ENCODE data around the gene AKAP10.
"Not testable (repeated sequence)": the region's sequence is repeated elsewhere in the genome, so short reads cannot be mapped to it uniquely, and the experiment has no call there.

Gene AKAP10

DNA sequence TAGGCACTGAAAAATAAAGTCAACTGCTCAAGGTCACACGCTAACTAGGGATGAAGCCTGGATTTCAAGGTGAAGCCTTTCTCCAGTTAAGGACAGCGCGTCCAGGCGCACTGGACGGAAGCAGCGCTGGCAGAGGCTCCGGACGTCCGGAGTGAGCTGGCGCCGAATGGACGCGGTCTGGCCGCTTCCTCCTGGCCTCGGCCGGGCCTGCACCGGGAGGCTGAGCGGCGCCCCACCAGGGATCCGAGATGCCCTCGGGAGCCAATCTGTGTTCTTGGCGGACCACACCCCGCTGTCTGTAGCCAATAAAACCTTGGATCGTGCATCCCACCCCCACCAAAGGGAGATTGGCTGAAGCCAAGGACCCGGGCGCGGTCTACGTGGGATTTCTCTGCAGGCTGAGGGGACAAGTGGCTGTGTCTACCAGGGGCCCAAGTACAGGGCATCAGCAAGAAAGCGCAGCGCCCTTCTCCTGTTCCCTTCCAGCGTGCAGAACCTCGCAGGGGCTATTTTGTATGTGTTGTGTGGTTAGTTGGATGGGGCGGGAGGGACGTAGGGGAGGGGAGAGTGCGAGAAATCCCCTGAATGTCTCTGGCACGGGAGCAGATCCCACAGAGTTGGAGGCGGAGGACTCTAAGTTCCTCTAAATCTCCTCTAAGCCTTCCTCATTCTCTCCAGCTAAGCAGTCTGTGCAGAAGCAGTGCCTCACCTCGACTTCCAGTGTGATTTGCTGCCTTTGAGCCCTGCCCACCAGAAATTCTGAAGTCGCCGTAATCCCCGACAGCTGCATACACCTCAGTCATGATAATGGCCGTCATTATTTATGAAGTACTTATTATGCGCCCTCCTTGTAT, 2.5 kb upstream of the AKAP10 start:
- DNase-seq (ENCODE audit: low read depth) = no peak

DNA sequence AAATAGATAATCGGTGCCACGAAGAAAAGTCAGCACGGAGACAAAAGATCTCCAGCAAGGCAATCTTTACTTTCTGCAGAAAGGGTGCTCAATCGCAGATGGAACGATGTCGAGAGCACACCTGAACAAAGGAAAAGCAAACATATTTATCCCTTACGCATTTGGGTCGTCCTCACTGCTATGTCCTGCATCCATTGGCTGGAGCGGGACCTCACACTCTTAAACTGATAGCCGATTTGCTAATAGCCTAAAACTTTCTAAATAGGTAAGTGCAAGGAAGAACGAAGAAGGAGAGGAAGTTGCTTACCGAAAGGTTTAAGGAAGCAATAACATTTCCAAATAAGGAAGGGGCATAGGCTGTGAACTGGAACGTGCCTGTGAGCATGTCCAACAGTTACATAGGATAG, 1.2 kb upstream of the AKAP10 start:
- DNase-seq (ENCODE audit: low read depth) = no peak

DNA sequence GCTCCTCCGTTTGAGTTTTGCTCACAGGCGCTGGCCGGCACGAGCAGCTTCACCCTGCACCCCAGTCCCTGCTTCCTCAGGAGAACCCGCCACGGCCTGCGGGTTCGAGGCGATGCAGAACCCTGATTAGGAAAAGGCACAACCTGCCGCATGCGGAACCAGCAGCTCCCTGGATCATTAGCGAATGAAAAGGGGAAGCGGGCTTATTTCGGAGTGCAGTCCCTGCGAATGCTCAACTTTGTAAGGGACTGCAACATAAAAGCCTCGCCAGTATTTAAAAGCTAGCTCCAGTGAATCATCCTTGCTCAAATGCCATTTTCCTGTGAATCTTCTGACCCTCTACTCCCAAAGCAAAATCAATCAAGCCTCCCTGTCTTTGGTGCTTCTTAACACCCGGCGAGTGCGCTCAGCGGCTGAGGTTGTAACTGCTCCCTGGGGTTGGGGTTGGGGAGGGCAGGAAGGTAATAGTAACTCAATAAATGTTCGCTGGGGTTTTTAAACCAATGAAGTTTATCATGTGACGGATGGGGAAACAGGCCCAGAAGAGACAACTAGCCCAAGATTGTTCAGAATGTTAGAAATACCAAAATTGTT, 678 bp upstream of the AKAP10 start:
- no peak for DNase-seq (ENCODE audit: low read depth)

DNA sequence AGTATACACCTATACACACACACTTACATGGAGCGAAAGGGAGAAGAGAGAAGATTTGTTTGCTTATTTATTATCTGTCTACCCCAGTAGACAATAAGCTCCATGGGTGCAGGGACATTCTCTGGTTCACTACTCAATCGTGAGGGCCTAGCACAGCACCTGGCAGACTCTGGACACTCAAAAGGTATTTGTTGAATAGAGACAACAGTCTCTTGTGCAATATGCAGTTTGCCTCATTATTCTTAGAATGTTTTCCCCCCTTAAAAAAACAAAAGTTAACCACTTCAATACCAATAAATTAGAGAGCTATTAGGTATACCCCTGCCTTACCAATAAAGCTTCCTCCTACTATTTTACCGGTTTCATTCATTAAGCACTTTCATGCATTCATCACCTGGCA, 2.0 kb downstream of the AKAP10 start:
- no peak for DNase-seq (ENCODE audit: low read depth)

DNA sequence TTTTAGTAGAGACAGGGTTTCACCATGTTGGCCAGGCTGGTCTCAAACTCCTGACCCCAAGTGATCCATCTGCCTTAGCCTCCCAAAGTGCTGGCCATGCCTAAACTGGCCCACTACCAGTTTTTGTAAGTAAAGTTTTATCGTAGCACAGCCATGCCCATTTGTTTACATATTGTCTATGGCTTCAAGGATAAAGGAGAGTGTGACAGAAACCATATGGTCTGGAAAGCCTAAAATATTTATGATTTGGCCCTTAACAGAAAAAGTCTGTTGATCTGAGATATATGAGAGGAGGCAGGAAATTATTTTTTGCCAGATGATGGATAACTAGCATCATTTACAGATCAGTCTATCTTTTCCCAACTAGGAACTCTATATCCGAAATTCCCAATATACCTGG, 4.5 kb downstream of the AKAP10 start:
- no peak for DNase-seq (ENCODE audit: low read depth)

DNA sequence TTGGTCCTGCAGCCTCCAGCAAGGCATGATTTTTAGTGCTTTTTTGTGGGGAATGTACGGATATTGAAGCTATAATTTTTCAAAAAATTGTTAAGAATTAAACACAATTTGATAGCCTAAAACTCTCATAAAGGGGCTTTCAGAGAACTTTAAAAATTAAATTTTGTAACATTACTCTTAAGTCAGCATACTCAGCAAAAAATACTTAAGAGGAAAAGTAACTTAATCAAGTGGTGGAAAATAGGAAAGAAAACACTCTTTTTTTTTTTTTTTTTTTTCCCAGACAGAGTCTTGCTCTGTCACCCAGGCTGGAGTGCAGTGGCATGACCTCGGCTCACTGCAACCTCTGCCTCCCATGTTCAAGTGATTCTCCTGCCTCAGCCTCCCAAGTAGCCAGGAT, 14.7 kb downstream of the AKAP10 start:
- DNase-seq (ENCODE audit: low read depth) = not testable (repeated sequence)

DNA sequence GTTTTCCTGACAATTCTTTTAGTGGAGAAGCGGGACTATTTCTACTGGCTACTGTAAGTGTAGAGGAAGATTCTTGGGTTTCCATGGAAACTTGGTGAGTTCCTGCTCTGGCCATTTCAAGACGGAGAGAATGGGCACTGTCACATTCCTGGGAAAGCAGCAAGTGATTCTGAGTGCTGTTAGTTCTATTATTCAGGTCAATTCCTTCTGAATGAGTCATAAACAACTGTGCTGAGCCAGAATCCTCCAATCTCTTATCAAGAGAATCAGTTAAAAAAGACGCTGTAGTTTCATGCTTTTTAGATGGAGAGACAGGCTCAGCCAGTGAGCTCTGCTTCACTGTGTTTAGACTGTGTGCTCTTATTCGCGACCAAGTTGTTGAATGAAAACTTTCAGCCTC, 19.6 kb downstream of the AKAP10 start:
- DNase-seq (ENCODE audit: low read depth) = no peak

DNA sequence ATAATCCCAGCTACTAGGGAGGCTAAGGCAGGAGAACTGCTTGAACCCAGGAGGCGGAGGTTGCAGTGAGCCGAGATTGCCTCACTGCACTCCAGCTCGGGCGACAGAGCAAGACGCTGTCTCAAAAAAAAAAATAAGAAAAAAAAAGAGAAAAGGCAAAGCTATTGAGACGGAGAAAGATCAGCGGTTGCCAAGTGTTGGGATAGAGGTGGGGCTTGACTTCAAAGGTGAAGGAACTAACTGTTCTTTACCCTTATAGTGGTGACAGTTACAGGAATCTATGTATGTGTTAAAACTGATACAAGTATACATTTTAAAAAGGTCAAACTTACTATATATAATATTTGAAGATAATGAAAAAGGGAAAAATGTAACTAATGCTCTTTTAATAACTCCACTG, 22.5 kb downstream of the AKAP10 start:
- DNase-seq (ENCODE audit: low read depth) = no peak

DNA sequence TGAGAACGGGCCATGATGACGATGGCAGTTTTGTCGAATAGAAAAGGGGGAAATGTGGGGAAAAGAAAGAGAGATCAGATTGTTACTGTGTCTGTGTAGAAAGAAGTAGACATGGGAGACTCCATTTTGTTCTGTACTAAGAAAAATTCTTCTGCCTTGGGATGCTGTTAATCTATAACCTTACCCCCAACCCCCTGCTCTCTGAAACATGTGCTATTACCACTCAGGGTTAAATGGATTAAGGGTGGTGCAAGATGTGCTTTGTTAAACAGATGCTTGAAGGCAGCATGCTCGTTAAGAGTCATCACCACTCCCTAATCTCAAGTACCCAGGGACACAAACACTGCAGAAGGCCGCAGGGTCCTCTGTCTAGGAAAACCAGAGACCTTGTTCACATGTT, 26.2 kb downstream of the AKAP10 start:
- not testable (repeated sequence) for DNase-seq (ENCODE audit: low read depth)

DNA sequence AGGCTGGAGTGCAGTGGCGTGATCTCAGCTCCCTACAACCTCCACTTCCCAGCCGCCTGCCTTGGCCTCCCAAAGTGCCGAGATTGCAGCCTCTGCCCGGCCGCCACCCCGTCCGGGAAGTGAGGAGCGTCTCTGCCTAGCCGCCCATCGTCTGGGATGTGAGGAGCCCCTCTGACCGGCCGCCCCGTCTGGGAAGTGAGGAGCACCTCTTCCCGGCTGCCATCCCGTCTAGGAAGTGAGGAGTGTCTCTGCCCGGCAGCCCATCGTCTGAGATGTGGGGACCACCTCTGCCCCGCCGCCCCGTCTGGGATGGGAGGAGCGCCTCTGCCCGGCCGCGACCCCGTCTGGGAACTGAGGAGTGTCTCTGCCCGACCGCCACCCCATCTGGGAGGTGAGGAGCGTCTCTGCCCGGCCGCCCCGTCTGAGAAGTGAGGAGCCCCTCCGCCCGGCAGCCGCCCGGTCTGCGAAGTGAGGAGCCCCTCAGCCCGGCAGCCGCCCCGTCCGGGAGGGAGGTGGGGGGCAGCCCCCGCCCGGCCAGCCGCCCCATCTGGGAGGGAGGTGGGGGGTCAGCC, 26.9 kb downstream of the AKAP10 start:
- not testable (repeated sequence) for DNase-seq (ENCODE audit: low read depth)

DNA sequence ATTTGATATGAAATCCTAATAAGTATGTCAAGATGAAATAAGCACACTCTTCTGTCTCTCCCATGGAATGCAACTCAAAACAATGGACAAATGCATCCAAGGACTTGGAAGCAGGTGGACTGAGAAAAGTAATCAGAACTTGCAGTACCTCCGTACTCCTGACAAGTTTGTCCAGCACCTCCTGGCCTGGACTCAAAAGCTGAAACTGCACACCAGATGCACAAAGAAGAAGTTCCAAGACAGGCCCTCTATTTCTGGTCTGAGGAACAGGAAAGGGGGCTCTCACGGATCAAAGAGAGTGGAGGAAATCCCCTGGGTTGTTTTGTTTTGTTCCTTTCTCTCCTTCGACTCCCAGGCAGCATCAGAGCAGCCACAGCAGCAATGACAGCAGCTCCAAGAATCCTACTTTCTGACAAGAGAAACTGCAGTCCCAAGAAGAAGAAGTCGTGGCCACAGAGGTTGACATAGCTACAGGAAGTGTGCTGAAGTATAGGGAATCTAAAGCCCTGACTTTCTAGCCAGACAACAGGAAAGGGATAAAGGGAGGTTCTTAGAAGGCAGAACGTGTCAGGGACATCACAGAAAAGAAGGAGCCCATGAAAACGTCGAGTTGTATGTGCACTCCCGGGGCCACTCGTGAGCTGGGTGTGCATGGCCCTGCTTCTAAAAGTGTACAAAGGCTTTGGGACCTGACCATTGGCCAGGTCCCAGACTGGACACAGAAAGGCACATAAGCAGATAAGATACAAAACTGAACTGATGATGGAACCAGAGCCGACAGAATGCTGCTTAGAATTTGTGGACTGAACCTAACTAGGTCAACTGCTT, 29.3 kb downstream of the AKAP10 start:
- no peak for DNase-seq (ENCODE audit: low read depth)

DNA sequence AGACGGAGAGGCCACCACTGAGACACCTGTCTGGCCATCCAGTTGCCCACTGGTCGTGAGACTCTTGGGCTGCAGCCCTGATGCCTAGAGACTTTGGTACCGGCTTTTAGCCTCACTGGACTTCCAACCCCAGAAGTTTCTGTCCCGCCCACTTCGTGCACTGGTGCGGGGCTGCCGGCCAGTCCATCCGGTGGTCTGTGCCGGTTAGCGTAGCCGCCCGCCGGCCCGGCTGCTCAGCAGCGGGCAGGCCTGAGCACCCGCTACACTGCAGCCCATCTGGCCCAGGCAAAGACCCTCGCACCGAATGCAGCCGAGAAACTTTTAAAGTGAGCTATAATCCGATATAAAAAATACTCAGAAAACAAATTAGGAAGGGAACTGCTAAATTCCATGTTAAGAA, 30.7 kb downstream of the AKAP10 start:
- DNase-seq (ENCODE audit: low read depth) = no peak

DNA sequence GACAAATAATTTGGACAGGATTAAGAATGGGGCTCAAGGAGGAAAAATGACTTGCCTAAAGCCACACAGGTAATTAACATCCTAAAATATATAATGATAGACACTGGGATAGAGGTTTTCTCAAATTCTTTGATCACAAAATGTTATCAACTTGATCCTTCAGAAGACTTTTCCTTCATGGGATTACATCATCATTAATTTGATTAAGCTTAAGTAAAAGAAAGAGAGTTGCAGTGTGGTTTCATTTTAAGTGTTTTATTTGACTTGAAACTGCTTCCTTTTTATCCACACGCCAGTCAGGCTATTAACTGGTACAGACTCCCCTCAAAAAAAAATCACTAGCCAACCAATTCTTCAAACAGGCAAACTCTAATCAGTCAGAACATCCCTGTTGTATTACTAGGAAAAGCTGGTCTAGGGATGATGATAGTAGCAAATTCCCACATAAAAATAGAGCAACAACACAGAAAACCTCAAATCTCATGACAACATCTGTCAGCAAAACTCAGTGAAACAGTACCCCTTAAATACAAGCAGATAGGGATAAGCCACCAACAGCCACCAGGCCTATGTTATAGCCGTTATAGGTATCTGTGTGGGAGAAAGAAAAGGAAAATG, 32.5 kb downstream of the AKAP10 start:
- no peak for DNase-seq (ENCODE audit: low read depth)

DNA sequence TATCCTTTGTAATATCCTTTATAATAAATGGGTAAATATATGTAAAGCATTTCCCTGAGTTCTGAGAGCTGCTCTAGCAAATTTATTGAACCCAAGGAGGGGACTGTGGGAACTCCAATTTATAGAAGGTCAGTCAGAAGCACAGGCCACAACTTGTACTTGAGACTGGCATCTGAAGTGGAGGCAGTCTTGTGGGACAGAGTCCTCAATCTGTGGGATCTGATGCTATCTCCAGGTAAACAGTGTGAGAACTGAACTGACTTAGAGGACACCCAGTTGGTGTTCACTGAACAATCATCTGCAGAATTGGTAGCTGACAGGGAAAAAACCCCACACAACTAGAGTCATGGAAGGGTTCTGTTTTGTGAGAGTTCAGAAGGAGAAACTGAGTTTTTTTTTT, 34.0 kb downstream of the AKAP10 start:
- no peak for DNase-seq (ENCODE audit: low read depth)

DNA sequence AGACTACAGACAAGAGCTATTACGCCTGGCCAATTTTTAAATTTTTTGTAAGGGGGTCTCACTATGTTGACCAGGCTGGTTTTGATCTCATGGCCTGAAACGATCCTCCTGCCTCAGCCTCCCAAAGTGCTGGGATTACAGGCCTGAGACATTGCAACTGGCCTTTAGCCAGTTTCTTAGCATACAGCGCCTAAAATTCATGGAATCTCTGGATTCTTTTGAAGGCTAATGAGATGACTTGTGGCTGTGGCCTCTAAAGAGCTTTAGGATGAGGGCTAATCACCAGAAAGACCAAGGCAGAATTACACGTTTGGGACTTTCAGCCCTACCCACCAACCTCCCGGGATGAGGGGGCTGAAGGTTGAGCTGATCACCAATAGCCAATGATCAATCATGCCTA, 34.6 kb downstream of the AKAP10 start:
- no peak for DNase-seq (ENCODE audit: low read depth)

DNA sequence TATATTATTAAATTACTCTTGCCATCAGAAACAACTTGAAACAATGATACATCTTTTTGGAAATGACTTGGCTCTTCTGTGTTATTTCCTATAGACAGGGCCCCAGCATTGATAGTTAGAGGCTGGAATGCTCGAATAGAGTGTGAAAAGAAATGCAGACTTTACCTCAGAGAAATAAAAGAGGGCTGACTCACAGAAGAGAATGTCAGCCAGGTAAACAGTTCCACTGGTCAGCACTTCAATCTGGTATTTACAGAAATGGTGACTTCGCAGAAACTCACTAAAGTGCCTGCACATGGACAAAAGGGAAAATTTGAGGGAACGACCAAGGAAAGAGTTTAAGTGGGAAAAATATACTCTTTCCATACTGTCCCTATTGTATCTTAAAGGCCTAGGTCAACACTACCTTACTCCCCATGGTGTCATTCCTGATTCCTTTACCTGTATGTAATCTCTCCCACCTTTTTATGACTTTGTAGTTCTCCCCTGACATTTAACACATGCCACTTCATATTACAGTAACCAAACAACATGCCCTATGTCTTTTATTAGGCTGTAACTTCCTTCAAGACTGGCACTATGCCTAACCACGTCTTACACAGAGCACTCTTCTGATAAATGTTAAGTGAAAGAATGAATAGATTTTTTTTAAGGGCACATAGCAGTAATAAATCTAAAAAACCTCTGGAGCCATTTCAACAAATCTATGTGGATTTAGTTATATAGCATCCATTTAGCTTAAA, 36.7 kb downstream of the AKAP10 start:
- DNase-seq (ENCODE audit: low read depth) = no peak

DNA sequence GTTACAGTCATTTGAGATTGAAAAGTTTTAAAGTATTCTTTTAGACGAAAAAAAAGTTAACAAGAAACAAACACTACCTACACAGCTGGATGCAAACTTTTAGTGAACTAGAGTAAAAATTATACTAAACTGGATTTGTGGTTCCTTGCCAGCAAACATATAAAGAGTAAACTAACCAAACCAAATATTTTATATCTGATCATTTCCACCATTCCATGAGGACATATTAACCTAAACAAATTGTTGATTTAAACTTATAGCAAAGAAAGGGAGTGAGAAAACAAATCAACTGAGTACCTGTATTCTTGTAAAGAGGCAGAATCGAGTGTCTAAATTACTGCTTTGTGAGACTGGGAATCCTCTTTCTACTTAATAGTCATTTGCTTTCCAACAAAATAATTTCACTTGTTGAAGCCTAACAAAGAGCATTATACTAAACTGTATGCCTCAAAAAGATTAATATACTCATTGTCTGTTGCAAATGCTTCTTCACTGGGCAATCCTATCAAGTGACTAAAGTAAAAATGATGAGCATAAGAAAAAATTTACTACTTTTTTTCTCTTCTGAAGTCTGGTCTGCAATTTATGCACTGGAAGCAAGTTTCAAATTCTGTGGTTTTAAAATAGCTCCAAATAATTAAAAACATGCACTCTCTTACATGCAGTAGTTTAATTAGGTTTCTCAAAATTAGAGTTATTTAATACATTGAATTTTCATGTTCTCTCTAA, 37.5 kb downstream of the AKAP10 start:
- DNase-seq (ENCODE audit: low read depth) = no peak

DNA sequence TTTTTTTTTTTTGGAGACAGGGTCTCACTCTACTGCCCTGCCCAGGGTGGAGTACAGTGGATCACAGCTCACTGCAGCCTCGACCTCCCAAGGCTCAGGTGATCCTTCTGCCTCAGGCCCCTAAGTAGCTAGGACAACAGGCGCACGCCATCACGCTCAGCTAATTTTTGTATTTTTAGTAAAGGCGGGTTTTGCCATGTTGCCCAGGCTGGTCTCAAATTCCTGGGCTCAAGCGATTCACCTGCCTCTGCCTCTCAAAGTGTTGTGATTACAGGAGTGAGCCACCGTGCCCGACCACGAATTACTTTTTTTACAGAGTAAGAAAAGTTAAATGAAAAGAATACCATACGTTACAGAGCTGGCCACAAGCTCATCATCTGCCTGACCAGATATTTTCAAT, 38.9 kb downstream of the AKAP10 start:
- no peak for DNase-seq (ENCODE audit: low read depth)

DNA sequence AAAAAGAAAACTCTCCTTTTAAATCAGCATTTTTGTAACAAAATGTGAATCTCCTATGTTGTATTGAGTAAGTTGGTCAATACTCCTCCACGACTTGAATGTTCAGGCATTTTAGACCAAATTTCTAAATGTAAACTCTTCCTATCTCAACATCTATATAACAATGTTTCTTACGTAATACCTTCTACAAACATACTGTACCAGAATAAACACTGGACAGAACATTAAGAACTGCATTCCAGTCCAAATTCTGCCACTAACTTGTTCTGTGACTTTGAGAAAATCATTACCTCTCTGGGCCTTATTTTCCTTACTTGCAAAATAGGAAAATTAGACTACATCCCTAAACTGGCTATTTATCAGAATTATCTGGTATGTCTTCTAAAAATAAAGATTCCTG, 40.1 kb downstream of the AKAP10 start:
- DNase-seq (ENCODE audit: low read depth) = no peak

DNA sequence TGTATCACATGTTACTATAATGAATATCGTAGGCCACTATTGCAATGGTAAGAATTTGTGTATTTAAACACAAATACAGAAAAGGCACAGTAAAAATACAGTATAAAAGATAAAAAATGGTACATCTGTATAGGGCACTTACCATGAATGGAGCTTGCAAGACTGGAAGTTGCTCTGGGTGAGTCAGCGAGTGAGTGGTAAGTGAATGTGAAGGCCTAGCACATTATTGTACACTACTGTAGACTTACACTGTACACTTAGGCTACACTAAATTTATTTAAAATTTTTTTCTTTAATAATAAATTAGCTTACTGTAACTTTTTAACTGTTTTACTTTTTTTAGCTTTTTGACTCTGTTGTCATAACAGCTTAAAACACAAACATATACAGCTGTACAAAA, 42.5 kb downstream of the AKAP10 start:
- no peak for DNase-seq (ENCODE audit: low read depth)

DNA sequence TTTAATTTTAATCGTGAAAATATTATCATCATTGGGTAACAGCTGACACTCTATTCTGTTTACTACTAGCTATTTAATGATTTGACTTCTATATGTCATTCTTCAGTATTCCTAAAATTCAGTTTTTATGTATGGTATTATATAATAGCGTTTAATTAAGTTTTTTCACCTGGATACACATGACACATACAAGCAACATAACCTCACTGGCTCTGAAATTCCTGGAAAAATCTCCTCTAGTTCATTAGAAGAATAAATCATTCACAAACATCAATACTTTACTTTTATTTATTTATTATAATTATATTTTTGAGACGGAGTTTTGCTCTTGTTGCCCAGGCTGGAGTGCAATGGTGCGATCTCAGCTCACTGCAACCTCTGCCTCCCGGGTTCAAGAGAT, 44.0 kb downstream of the AKAP10 start:
- DNase-seq (ENCODE audit: low read depth) = no peak

All from T follicular helper cell (primary cell).